ENCODE data around the gene ANAPC7.
"Not testable (repeated sequence)": the region's sequence is repeated elsewhere in the genome, so short reads cannot be mapped to it uniquely, and the experiment has no call there.

Gene ANAPC7

DNA sequence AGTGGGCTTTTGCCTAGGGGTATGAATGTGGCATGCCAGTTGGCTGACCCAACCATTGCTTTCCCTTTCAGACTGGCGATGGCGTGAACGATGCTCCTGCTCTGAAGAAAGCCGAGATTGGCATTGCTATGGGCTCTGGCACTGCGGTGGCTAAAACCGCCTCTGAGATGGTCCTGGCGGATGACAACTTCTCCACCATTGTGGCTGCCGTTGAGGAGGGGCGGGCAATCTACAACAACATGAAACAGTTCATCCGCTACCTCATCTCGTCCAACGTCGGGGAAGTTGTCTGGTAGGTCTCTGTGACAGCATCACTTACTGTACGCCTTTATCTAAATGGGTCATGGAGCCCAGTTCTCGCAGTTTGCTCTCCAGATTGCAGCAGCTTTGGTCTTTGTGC lies 61.4 kb downstream of the ANAPC7 start:
- no peak overlapping the region for H3K4me2 ChIP-seq (ENCODE audit: low read length, poor library complexity, severe bottlenecking)
- H4K8ac ChIP-seq (ENCODE audit: low read length) = no peak overlapping the region
- no peak overlapping the region for H3K9ac ChIP-seq (ENCODE audit: low read length)
- H3K79me1 ChIP-seq (replicated peaks; ENCODE audit: low read length, poor library complexity, severe bottlenecking) = peaks cover 39% of the 10 kb centered on the region
- H3K4ac ChIP-seq (ENCODE audit: low read depth in 1 of 2, low read length in 2 of 2) = no peak overlapping the region
- no peak overlapping the region for H3K4me3 ChIP-seq (ENCODE audit: insufficient read depth in 1 of 2, low read depth in 1 of 2, low read length in 2 of 2)
- no peak overlapping the region for H2BK12ac ChIP-seq (ENCODE audit: low read length in 2 of 2)
- no peak overlapping the region for H3K23ac ChIP-seq (ENCODE audit: low read length in 2 of 2)
- H3K36me3 ChIP-seq (ENCODE audit: control insufficient read depth in 1 of 2, insufficient read depth in 2 of 2, low read depth in 1 of 2, low read length in 2 of 2) = peaks cover 66 to 100% of the 10 kb centered on the region in 2 experiments
- no peaks in the 10 kb centered on the region for H3K27me3 ChIP-seq (ENCODE audit: control insufficient read depth in 1 of 2, insufficient read depth in 1 of 2, low read length in 2 of 2)
- DNase-seq = no peak
- H3K4me1 ChIP-seq (ENCODE audit: control insufficient read depth, insufficient read depth, low read depth, low read length) = peaks cover 3% of the 10 kb centered on the region
- no peak overlapping the region for H2AFZ ChIP-seq (ENCODE audit: low read depth, low read length)
- WGBS = 94% methylated on average over 15 of the region's 15 CpGs
- no peak overlapping the region for H3K18ac ChIP-seq (ENCODE audit: low read depth in 1 of 2, low read length in 2 of 2)
- no peaks in the 10 kb centered on the region for H3K9me3 ChIP-seq (ENCODE audit: control insufficient read depth, low read length)
- no peak overlapping the region for H2BK15ac ChIP-seq (ENCODE audit: low read depth, poor library complexity, severe bottlenecking)
- H3K14ac ChIP-seq (ENCODE audit: low read length in 2 of 2) = no peak overlapping the region
- H2AK5ac ChIP-seq (ENCODE audit: low read length, severe bottlenecking) = no peak overlapping the region
- H2BK5ac ChIP-seq (ENCODE audit: low read depth, low read length, poor library complexity, severe bottlenecking) = no peak overlapping the region
- H2BK120ac ChIP-seq (ENCODE audit: low read depth, low read length) = no peak overlapping the region
- H3K27ac ChIP-seq (ENCODE audit: low read length, poor library complexity, severe bottlenecking) = no peak overlapping the region
- H4K91ac ChIP-seq (ENCODE audit: low read length) = no peak overlapping the region

GRCh38 chr12:110340706-110341105 lies 62.8 kb downstream of the ANAPC7 start:
- H3K36me3 ChIP-seq (ENCODE audit: control insufficient read depth in 1 of 2, insufficient read depth in 2 of 2, low read depth in 1 of 2, low read length in 2 of 2) = peaks cover 74 to 100% of the 10 kb centered on the region in 2 experiments
- H3K18ac ChIP-seq (ENCODE audit: low read depth in 1 of 2, low read length in 2 of 2) = no peak overlapping the region
- H3K27ac ChIP-seq (ENCODE audit: low read length, poor library complexity, severe bottlenecking) = no peak overlapping the region
- DNase-seq = no peak
- H2BK120ac ChIP-seq (ENCODE audit: low read depth, low read length) = no peak overlapping the region
- no peak overlapping the region for H2AFZ ChIP-seq (ENCODE audit: low read depth, low read length)
- H3K14ac ChIP-seq (ENCODE audit: low read length in 2 of 2) = no peak overlapping the region
- H3K79me1 ChIP-seq (replicated peaks; ENCODE audit: low read length, poor library complexity, severe bottlenecking) = peaks cover 43% of the 10 kb centered on the region
- peak overlapping the region; percentile 69 for H3K9ac ChIP-seq (ENCODE audit: low read length)
- no peak overlapping the region for H2AK5ac ChIP-seq (ENCODE audit: low read length, severe bottlenecking)
- H2BK5ac ChIP-seq (ENCODE audit: low read depth, low read length, poor library complexity, severe bottlenecking) = no peak overlapping the region
- no peak overlapping the region for H3K4me3 ChIP-seq (ENCODE audit: insufficient read depth in 1 of 2, low read depth in 1 of 2, low read length in 2 of 2)
- no peak overlapping the region for H3K4ac ChIP-seq (ENCODE audit: low read depth in 1 of 2, low read length in 2 of 2)
- peaks cover 3% of the 10 kb centered on the region for H3K4me1 ChIP-seq (ENCODE audit: control insufficient read depth, insufficient read depth, low read depth, low read length)
- H4K8ac ChIP-seq (ENCODE audit: low read length) = peak overlapping the region; percentile 48
- no peak overlapping the region for H2BK12ac ChIP-seq (ENCODE audit: low read length in 2 of 2)
- 94% methylated on average over 17 of the region's 18 CpGs for WGBS
- no peak overlapping the region for H4K91ac ChIP-seq (ENCODE audit: low read length)
- no peaks in the 10 kb centered on the region for H3K27me3 ChIP-seq (ENCODE audit: control insufficient read depth in 1 of 2, insufficient read depth in 1 of 2, low read length in 2 of 2)
- H3K4me2 ChIP-seq (ENCODE audit: low read length, poor library complexity, severe bottlenecking) = no peak overlapping the region
- no peaks in the 10 kb centered on the region for H3K9me3 ChIP-seq (ENCODE audit: control insufficient read depth, low read length)
- no peak overlapping the region for H3K23ac ChIP-seq (ENCODE audit: low read length in 2 of 2)
- no peak overlapping the region for H2BK15ac ChIP-seq (ENCODE audit: low read depth, poor library complexity, severe bottlenecking)

- H3K36me3 ChIP-seq (ENCODE audit: control insufficient read depth in 1 of 2, insufficient read depth in 2 of 2, low read depth in 1 of 2, low read length in 2 of 2) = peaks cover 74 to 100% of the 10 kb centered on the region in 2 experiments
- H2AK5ac ChIP-seq (ENCODE audit: low read length, severe bottlenecking); H3K4me3 ChIP-seq (ENCODE audit: insufficient read depth in 1 of 2, low read depth in 1 of 2, low read length in 2 of 2); H3K27me3 ChIP-seq (ENCODE audit: control insufficient read depth in 1 of 2, insufficient read depth in 1 of 2, low read length in 2 of 2); H4K8ac ChIP-seq (ENCODE audit: low read length); H2BK5ac ChIP-seq (ENCODE audit: low read depth, low read length, poor library complexity, severe bottlenecking); H3K4me1 ChIP-seq (ENCODE audit: control insufficient read depth, insufficient read depth, low read depth, low read length); H3K9me3 ChIP-seq (ENCODE audit: control insufficient read depth, low read length); H2BK120ac ChIP-seq (ENCODE audit: low read depth, low read length); H3K4ac ChIP-seq (ENCODE audit: low read depth in 1 of 2, low read length in 2 of 2); H3K23ac ChIP-seq (ENCODE audit: low read length in 2 of 2); H4K91ac ChIP-seq (ENCODE audit: low read length); H2BK15ac ChIP-seq (ENCODE audit: low read depth, poor library complexity, severe bottlenecking); DNase-seq; H2AFZ ChIP-seq (ENCODE audit: low read depth, low read length); H3K18ac ChIP-seq (ENCODE audit: low read depth in 1 of 2, low read length in 2 of 2); H2BK12ac ChIP-seq (ENCODE audit: low read length in 2 of 2); H3K27ac ChIP-seq (ENCODE audit: low read length, poor library complexity, severe bottlenecking); H3K4me2 ChIP-seq (ENCODE audit: low read length, poor library complexity, severe bottlenecking); H3K14ac ChIP-seq (ENCODE audit: low read length in 2 of 2): not testable (repeated sequence)
- H3K79me1 ChIP-seq (replicated peaks; ENCODE audit: low read length, poor library complexity, severe bottlenecking) = peaks cover 42% of the 10 kb centered on the region
- WGBS = 99% methylated on average over 8 of the region's 8 CpGs
- H3K9ac ChIP-seq (ENCODE audit: low read length) = peak overlapping the region; percentile 69
Observed at GRCh38 chr12:110340261-110340660, 63.2 kb downstream of the ANAPC7 start.

GRCh38 chr12:110339184-110339952 lies 64.1 kb downstream of the ANAPC7 start:
- WGBS = 97% methylated on average over 7 of the region's 8 CpGs
- H3K23ac ChIP-seq (ENCODE audit: low read length in 2 of 2) = no peak overlapping the region

More at GRCh38 chr12:110339184-110339952, 64.1 kb downstream of the ANAPC7 start:
- Histone ChIP-seq H4K91ac (ENCODE audit: low read length) (no peak overlapping the region), H2AFZ (ENCODE audit: low read depth, low read length) (no peak overlapping the region), H3K9ac (ENCODE audit: low read length) (no peak overlapping the region), H3K9me3 (ENCODE audit: control insufficient read depth, low read length) (no peaks in the 10 kb centered on the region), H3K27ac (ENCODE audit: low read length, poor library complexity, severe bottlenecking) (no peak overlapping the region), H2AK5ac (ENCODE audit: low read length, severe bottlenecking) (no peak overlapping the region), H3K4me1 (ENCODE audit: control insufficient read depth, insufficient read depth, low read depth, low read length) (peaks cover 3% of the 10 kb centered on the region), H2BK12ac (ENCODE audit: low read length in 2 of 2) (no peak overlapping the region), H3K36me3 (ENCODE audit: control insufficient read depth in 1 of 2, insufficient read depth in 2 of 2, low read depth in 1 of 2, low read length in 2 of 2) (peaks cover 73 to 100% of the 10 kb centered on the region in 2 experiments), H3K4me3 (ENCODE audit: insufficient read depth in 1 of 2, low read depth in 1 of 2, low read length in 2 of 2) (no peak overlapping the region), H2BK5ac (ENCODE audit: low read depth, low read length, poor library complexity, severe bottlenecking) (no peak overlapping the region), H3K4me2 (ENCODE audit: low read length, poor library complexity, severe bottlenecking) (no peak overlapping the region), H2BK15ac (ENCODE audit: low read depth, poor library complexity, severe bottlenecking) (no peak overlapping the region), H2BK120ac (ENCODE audit: low read depth, low read length) (no peak overlapping the region), H4K8ac (ENCODE audit: low read length) (no peak overlapping the region), H3K18ac (ENCODE audit: low read depth in 1 of 2, low read length in 2 of 2) (no peak overlapping the region), H3K14ac (ENCODE audit: low read length in 2 of 2) (no peak overlapping the region), H3K4ac (ENCODE audit: low read depth in 1 of 2, low read length in 2 of 2) (no peak overlapping the region), H3K27me3 (ENCODE audit: control insufficient read depth in 1 of 2, insufficient read depth in 1 of 2, low read length in 2 of 2) (no peaks in the 10 kb centered on the region), H3K79me1 (replicated peaks; ENCODE audit: low read length, poor library complexity, severe bottlenecking) (peaks cover 39% of the 10 kb centered on the region)
- DNase-seq = no peak
